HG03095 (cell line): ENCODE data around the gene GCNT4.

Source experiments
- ATAC-seq: cut with Tn5 transposase; IDR thresholded peaks from one replicate; pipeline ENCODE4 v1.9.1; 2021; ENCODE audit warnings: moderate library complexity; ENCODE audit not compliant: unreplicated experiment

The GCNT4 gene

GRCh38 chr5:75018805-75019587 lies 33.4 kb downstream of the GCNT4 start:
- ATAC-seq: no peak

GRCh38 chr5:75017971-75018370 lies 34.4 kb downstream of the GCNT4 start:
- no peak for ATAC-seq

GRCh38 chr5:75016896-75017295 lies 35.5 kb downstream of the GCNT4 start:
- no peak for ATAC-seq

DNA sequence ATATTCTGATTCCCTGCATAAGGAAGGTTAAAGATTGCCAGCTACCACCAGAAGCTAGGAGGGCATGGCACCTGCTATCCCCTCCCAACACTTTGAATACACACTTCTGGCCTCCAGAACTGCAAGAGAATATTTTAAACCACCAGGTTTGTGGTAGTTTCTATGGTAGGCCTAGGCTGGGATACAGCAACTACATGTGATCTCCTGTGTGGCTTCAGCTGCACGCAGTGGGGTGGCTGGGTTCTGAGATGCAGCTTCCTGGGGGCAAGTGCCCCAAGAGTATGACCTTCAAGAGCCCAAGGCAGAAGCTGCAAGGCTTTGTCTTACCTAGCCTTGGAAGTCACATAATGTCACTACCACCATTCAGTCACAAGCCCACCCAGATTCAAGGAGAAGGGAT lies 39.6 kb downstream of the GCNT4 start:
- no peak for ATAC-seq

DNA sequence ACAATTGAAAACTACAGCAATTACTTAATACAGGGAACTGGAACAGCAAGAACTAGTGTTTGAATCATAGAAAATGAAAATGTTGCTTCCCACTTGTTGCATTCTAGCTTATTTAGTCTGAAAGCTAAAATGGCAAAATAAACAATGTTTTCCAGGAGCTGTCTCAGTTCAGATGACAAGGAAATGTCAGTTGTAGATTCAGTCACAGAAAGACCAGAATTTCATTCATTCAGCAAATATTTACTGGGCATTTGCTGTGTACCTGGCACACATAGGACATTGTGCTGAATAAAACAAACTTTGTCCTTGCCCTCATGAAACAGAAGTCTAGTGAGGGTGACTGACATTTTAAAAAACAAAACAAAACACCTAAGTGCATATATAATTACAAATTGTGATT lies 41.5 kb downstream of the GCNT4 start:
- no peak for ATAC-seq

- ATAC-seq: no peak
These were observed 42.6 kb downstream of the GCNT4 start for GRCh38 chr5:75009556-75010345.

GRCh38 chr5:75006865-75007822 lies 45.2 kb downstream of the GCNT4 start:
- ATAC-seq: no peak

DNA sequence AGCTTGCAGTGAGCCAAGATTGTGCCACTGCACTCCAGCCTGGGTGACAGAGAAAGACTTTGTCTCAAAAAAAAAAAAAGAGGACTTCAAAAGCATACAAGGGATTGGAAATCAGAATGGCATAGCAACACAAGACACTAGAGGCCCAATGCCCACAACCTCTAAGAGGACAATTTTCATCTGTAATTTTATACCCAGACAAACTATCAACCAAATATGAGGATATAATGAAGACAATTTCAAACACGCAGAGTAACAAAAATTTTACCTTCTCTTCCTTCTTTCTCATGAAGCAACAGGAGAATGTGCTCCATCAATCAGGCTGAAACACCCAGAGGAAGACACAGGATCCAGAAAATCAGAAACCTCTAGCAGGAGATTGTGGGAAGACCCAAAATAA lies 46.8 kb downstream of the GCNT4 start:
- no peak for ATAC-seq
